PC-9 (cell line): Measurements from ENCODE around the gene MGRN1.

ENCODE experiments used
- EZH2 ChIP-seq: fragments of 200-600 bp; sonication (generic); IDR thresholded peaks from 2 replicates; pipeline ENCODE4 v1.8.0; 2017; ENCODE audit warnings: antibody characterized with exemption, low read depth
- TF ChIP-seq, protein P1 (sequence below): fragments of 200-600 bp; sonication (generic); conservative IDR thresholded peaks from 2 replicates; pipeline ENCODE4 v1.6.1; 2017; ENCODE audit warnings: mixed run types, antibody characterized with exemption, mild to moderate bottlenecking, moderate library complexity

DNA sequence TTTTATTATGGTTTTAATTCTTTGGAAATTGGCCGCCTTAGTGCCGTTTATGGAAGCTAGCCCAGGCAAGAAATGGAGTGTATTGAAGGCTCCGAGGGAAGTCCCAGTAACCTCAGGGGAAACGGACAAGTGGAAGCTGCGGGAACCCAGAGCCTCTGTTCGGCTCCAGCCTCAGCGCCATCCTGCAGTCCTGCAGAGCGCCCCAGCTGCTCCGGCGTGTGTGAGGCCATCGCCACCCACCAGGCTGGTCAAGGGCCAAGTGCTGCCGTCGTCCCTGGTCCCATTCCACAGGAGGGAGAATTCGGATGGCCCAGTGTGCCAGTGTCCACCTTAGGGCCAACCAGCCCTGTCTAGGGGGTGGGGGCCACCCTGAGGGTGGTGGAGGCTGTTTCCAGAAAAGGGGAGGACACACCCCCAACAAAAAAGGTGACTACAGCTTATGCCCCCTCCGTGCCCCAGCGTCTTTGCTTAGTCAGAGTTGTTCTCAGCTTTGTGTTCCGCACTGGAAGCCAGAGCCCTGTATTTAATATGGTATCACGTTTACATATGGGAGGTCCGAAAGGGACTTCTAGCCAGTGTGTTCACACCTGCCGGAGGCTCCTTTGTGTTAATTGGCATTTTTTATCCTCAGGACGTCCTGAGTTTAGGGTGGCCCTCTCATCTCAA is 13.0 kb downstream of the MGRN1 start:
- TF ChIP-seq, protein P1, sequence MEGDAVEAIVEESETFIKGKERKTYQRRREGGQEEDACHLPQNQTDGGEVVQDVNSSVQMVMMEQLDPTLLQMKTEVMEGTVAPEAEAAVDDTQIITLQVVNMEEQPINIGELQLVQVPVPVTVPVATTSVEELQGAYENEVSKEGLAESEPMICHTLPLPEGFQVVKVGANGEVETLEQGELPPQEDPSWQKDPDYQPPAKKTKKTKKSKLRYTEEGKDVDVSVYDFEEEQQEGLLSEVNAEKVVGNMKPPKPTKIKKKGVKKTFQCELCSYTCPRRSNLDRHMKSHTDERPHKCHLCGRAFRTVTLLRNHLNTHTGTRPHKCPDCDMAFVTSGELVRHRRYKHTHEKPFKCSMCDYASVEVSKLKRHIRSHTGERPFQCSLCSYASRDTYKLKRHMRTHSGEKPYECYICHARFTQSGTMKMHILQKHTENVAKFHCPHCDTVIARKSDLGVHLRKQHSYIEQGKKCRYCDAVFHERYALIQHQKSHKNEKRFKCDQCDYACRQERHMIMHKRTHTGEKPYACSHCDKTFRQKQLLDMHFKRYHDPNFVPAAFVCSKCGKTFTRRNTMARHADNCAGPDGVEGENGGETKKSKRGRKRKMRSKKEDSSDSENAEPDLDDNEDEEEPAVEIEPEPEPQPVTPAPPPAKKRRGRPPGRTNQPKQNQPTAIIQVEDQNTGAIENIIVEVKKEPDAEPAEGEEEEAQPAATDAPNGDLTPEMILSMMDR = no peak
- TF ChIP-seq EZH2 = no peak
